ENCODE results near the gene EFTUD2. TPM values are rescaled to one million over a fixed set of nuclear protein-coding genes. Genes with fewer than 3 reads are reported as not detected.

The EFTUD2 gene
- total RNA-seq, 1 experiment from 2014 or later: 150 TPM

DNA sequence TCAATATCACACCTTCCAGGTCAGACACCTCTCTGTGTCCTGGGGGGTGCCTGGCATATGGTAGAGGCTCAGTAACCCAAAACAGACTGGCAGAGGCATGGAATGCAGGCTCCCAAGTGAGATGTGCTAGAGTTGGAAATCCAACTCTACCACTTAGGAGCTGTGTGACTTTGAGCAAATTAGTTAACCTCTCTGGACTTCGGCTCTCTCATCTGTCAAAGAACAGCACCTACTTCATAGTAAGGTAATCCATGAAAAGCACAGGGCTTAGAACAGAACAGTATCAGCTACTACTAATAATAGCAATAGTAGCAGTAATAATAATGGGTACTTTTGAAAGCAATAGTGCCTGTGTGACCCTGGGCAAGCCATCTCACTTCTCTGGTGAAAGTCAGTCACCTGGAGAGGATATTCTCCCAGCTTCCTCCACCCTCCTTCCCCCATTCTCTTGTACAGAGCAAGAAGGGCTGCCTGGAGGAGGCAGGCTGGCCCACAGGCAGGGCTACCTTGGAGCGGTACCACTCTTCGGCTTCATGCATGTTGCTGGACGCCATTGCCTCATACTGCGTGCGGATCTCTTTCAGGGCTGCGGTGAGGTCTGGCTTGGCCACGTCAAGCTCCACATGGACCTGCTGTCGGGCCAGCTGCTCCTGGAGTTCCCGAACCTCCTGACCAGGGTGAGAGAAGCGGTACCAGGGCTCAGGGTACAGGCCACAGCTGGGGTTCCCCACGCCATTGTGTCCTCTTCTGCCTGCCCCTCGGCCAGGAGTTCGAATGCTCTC lies 13.7 kb upstream of the EFTUD2 start:
- Histone ChIP-seq H2AFZ (ENCODE audit: low read depth, low read length, poor library complexity, severe bottlenecking) (no peak overlapping the region), H4K20me1 (ENCODE audit: insufficient read depth) (no peaks in the 10 kb centered on the region), H3K27ac (ENCODE audit: low read depth, low read length) (no peak overlapping the region), H3K27me3 (ENCODE audit: insufficient read depth, low read length) (no peaks in the 10 kb centered on the region), H3K79me2 (ENCODE audit: insufficient read depth, low read length) (no peaks in the 10 kb centered on the region), H3K9ac (ENCODE audit: low read length) (no peak overlapping the region), H3K36me3 (ENCODE audit: control insufficient read depth in 1 of 2, insufficient read depth in 2 of 2, low read length in 2 of 2) (no peaks in the 10 kb centered on the region), H3K4me3 (replicated peaks in 1 of 2; ENCODE audit: low read depth in 1 of 2, low read length in 2 of 2) (no peak overlapping the region), H3K4me2 (ENCODE audit: low read length) (no peak overlapping the region), H3K9me2 (ENCODE audit: insufficient read depth) (no peaks in the 10 kb centered on the region), H3K9me3 (ENCODE audit: control insufficient read depth in 1 of 2, insufficient read depth in 1 of 2, low read depth in 1 of 2, low read length in 2 of 2) (no peaks in the 10 kb centered on the region), H3K4me1 (ENCODE audit: control insufficient read depth in 1 of 2, insufficient read depth in 2 of 2, low read length in 2 of 2) (peaks cover 0 to 10% of the 10 kb centered on the region in 2 experiments; a peak in 2 of 4 replicates)
- TF ChIP-seq CBX3 (IDR thresholded peaks at IDR 0.05; ENCODE audit: low read depth) (no peak), SP1 (IDR thresholded peaks at IDR 0.05; ENCODE audit: low read depth) (no peak), CEBPB (IDR thresholded peaks at IDR 0.05; ENCODE audit: low read depth) (no peak), ATF3 (IDR thresholded peaks at IDR 0.05) (no peak), EZH2 (IDR thresholded peaks at IDR 0.05) (no peak), POLR2AphosphoS5 (IDR thresholded peaks at IDR 0.05; ENCODE audit: low read depth, low read length) (no peak), ZFX (IDR thresholded peaks at IDR 0.05) (no peak), ELF1 (IDR thresholded peaks at IDR 0.05; ENCODE audit: borderline replicate concordance, low read depth) (no peak), SIN3A (IDR thresholded peaks at IDR 0.05; ENCODE audit: low read depth) (no peak)
- intact Hi-C loops (cut with micrococcal nuclease): no loop called here
- RAD21 ChIA-PET (ENCODE audit: low non-redundant PET in 1 of 2, low total read pairs in 2 of 2, uncharacterized antibody in 2 of 2, unreplicated experiment in 2 of 2): no interaction called here
- no TSS peak for BruUV-seq (replicated peaks)
- no peak for DNase-seq (ENCODE audit: low read depth, low spot score)
- POLR2A ChIA-PET: no interaction called here
- no peak for ATAC-seq
- CTCF ChIA-PET: no interaction called here
